Ascending aorta (tissue), 2 donors: ENCODE results near the gene BAIAP2L2. TPM values are rescaled to one million over a fixed set of nuclear protein-coding genes. Genes with fewer than 3 reads are reported as not detected.

Experiments used
- DNase-seq, 2 donors: peaks; one replicate each; pipeline ENCODE4 v3.0.0-alpha.2; 2019; ENCODE audit warnings: low spot score in 2 of 2
- H3K27ac ChIP-seq, 2 donors: fragments of 200-600 bp; sonication (generic); one replicate each; pipeline ENCODE4 v1.5.1; 2016 to 2017; ENCODE audit warnings: mild to moderate bottlenecking in 1 of 2
- H3K27me3 ChIP-seq: fragments of 200-600 bp; sonication (generic); one replicate; pipeline ENCODE4 v1.5.1; 2017
- H3K36me3 ChIP-seq, 2 donors: fragments of 200-600 bp; sonication (generic); one replicate each; pipeline ENCODE4 v1.5.1; 2016
- H3K4me1 ChIP-seq, 2 donors: fragments of 200-600 bp; sonication (generic); one replicate each; pipeline ENCODE4 v1.5.1; 2016 to 2017; ENCODE audit warnings: mild to moderate bottlenecking in 1 of 2
- H3K4me3 ChIP-seq, 2 donors: fragments of 200-600 bp; sonication (generic); one replicate each; pipeline ENCODE4 v1.5.1; 2016 to 2017; ENCODE audit warnings: mild to moderate bottlenecking in 1 of 2
- H3K9me3 ChIP-seq, 2 donors: fragments of 200-600 bp; sonication (generic); one replicate each; pipeline ENCODE4 v1.5.1; 2016
- CTCF ChIP-seq, 3 experiments: fragments of 200-600 bp in 2 of 3; fragments of 450-650 bp in 1 of 3; sonication (generic) in 2 of 3; IDR thresholded peaks; one replicate each; pipeline ENCODE4 v1.5.1; 2016 to 2019; ENCODE audit warnings: antibody characterized with exemption in 3 of 3, mild to moderate bottlenecking in 1 of 3, moderate library complexity in 1 of 3
- intact Hi-C: fragments of 100-400 bp; cut with DNase I; formaldehyde crosslinking; loops from one replicate; pipeline ENCODE4 v1.15.1; 2023
- total RNA-seq: library from RNA; depleted of rRNA; stranded (reverse); fragments of >200 nt; gene quantifications from one replicate; pipeline ENCODE4 v1.1.0, GENCODE V29; 2016

BAIAP2L2 gene
- total RNA-seq, 1 donor from 2014 or later = not detected

DNA sequence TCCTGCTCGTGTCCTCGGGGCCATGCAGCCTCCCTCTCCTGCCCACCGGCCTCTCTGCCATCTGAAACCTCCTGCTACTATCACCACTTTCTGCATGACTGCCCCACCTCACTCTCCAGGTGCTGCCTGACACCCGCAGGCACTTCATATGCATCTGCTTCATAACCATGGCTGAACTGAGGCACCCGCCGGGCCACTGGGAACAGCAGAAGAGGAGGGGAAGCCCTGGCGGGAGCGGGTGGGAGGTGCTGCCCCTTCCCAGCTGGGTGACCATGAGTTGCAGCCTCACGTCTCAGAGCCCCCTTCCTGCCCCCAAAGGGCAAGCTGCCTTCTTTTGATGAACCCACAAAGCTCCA is 75.0 kb downstream of the BAIAP2L2 start:
- Histone ChIP-seq H3K9me3 (no peaks in the 10 kb centered on the region), H3K36me3 (no peaks in the 10 kb centered on the region), H3K4me3 (no peak overlapping the region), H3K4me1 (peaks cover 4 to 17% of the 10 kb centered on the region in 2 donors), H3K27me3 (no peaks in the 10 kb centered on the region), H3K27ac (no peak overlapping the region)
- no peak for DNase-seq
- no peak for TF ChIP-seq CTCF (IDR thresholded peaks at IDR 0.05)
- intact Hi-C loops = no loop called here

Other genes starting within 250 kb of the BAIAP2L2 start
- 43.9 TPM for gene MICALL1, start 204.4 kb downstream of the BAIAP2L2 start, total RNA-seq
- gene C22orf23, start 157.1 kb downstream of the BAIAP2L2 start, total RNA-seq = not detected
- 204 TPM for gene POLR2F, start 157.0 kb downstream of the BAIAP2L2 start, total RNA-seq
- 23.0 TPM for gene SOX10, start 126.1 kb downstream of the BAIAP2L2 start, total RNA-seq
- 88.1 TPM for gene PICK1, start 53.3 kb downstream of the BAIAP2L2 start, total RNA-seq
- gene SLC16A8, start 26.5 kb downstream of the BAIAP2L2 start, total RNA-seq = not detected
- gene PLA2G6, start 71.1 kb upstream of the BAIAP2L2 start, total RNA-seq = 79.5 TPM
- gene MAFF, start 91.3 kb upstream of the BAIAP2L2 start, total RNA-seq = 183 TPM
- gene TMEM184B, start 162.3 kb upstream of the BAIAP2L2 start, total RNA-seq = 118 TPM
- 185 TPM for gene CSNK1E, start 206.7 kb upstream of the BAIAP2L2 start, total RNA-seq